Measurements from ENCODE around the gene MTX1. TPM values are rescaled to one million over a fixed set of nuclear protein-coding genes. Genes with fewer than 3 reads are reported as not detected.
"Not testable (repeated sequence)": the region's sequence is repeated elsewhere in the genome, so short reads cannot be mapped to it uniquely, and the experiment has no call there.

Gene MTX1
- total RNA-seq, 4 donors from 2014 or later: 33.2 to 45.2 (median 36.5) TPM

DNA sequence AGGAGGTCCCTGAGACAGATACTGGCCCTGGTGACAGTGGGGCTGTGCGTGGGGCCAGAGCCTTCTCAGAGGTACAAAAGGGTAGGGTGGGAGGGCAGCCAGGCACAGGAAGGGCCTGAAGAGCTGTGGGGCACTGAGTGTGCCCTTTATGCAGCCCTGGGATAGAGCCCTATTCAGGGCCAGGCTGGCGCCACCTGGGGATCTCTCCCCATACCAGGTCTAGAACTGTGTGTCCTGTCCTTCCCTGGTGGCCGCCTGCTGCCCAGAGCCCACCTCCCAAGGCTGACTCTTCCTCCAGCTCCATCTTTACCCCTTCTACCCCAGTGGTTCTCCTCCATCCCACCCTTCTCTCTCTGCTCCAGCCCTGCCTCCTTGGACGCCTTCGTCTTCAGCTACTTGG lies 25.0 kb downstream of the MTX1 start:
- DNase-seq, H3K27me3 ChIP-seq, H3K4me1 ChIP-seq, H3K9me3 ChIP-seq, H3K4me3 ChIP-seq, H3K27ac ChIP-seq: not testable (repeated sequence)
- peaks cover 0 to 26% (median 0%) of the 10 kb centered on the region in 3 donors for H3K36me3 ChIP-seq

- not testable (repeated sequence) for H3K27ac ChIP-seq, H3K4me1 ChIP-seq
- peaks cover 0 to 37% (median 0%) of the 10 kb centered on the region in 3 donors for H3K36me3 ChIP-seq
Measured at GRCh38 chr1:155235375-155235774, 26.9 kb downstream of the MTX1 start.

DNA sequence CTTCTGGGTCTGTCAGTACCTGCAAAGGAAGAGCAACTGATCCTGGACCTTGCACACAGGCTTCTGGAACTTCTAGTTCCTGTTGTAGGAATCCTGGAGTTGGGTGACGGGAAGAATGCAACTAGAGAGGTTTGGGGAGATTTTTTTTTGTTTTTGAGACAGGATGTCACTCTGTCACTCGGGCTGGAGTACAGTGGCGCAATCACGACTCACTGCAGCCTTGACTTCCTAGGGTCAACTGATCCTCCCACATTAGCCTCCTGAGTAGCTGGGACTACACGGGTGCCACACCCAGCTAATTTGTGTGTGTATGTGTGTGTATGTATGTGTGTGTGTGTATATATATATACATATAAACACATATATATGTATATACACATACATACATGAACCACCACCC lies 28.0 kb downstream of the MTX1 start:
- Histone ChIP-seq H3K36me3 (peaks cover 0 to 37% (median 0%) of the 10 kb centered on the region in 3 donors), H3K4me1 (peaks cover 0 to 10% (median 2%) of the 10 kb centered on the region in 4 donors), H3K9me3 (no peaks in the 10 kb centered on the region), H3K27ac (no peak overlapping the region), H3K27me3 (no peaks in the 10 kb centered on the region), H3K4me3 (no peak overlapping the region)
- no peak for TF ChIP-seq POLR2A (IDR thresholded peaks at IDR 0.05)
- TF ChIP-seq CTCF (IDR thresholded peaks at IDR 0.05): no peak
- DNase-seq: no peak

More at GRCh38 chr1:155235375-155235774, 26.9 kb downstream of the MTX1 start:
- not testable (repeated sequence) for H3K9me3 ChIP-seq, H3K27me3 ChIP-seq, H3K4me3 ChIP-seq, DNase-seq

DNA sequence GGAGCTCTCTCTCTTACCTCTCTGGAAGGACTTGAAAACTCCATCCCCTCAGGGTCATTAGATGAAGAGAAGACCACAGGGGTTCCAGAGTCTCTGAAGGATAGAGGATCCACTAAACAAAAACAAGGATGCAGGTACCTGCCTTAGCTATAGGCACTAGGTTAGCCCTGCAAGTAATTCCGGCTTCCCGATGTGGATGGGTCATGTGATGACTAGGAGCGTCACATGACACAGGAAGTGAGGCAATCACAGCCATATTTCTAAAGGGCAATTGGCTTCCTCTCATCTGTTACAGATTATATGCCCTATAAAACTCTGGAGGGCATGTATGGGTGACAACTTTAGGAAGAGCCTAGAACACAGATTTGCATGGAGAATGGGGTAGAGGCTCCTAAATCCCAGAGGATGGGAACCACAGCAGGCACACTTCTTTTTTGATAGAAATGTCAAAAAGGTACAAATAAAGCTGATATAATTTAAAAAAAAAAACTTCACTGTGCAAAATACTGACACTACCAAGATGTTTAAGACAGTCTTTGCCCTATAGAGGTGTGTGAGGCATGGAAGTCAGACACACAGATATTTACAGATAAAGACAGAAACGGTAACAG lies 32.7 kb downstream of the MTX1 start:
- no peaks in the 10 kb centered on the region for H3K9me3 ChIP-seq
- H3K4me1 ChIP-seq: peaks cover 0 to 27% (median 6%) of the 10 kb centered on the region in 4 donors
- no peaks in the 10 kb centered on the region for H3K27me3 ChIP-seq
- H3K27ac ChIP-seq: peak overlapping the region in 2 of 4 donors; percentile 34 to 58
- TF ChIP-seq POLR2A (IDR thresholded peaks at IDR 0.05): no peak
- no peak for TF ChIP-seq CTCF (IDR thresholded peaks at IDR 0.05)
- peak in 2 of 3 donors; percentile 76 to 92 for DNase-seq
- H3K36me3 ChIP-seq: peaks cover 0 to 29% (median 0%) of the 10 kb centered on the region in 3 donors
- H3K4me3 ChIP-seq: peak overlapping the region; percentile 25 to 53 (median 44)

GRCh38 chr1:155241841-155242264 lies 33.4 kb downstream of the MTX1 start:
- Histone ChIP-seq H3K27ac (peak overlapping the region in 1 of 4 donors; percentile 34), H3K4me1 (peaks cover 0 to 27% (median 6%) of the 10 kb centered on the region in 4 donors), H3K4me3 (no peak overlapping the region), H3K9me3 (no peaks in the 10 kb centered on the region), H3K36me3 (peaks cover 0 to 23% (median 0%) of the 10 kb centered on the region in 3 donors), H3K27me3 (no peaks in the 10 kb centered on the region)
- no peak for DNase-seq
- TF ChIP-seq CTCF (IDR thresholded peaks at IDR 0.05): no peak
- TF ChIP-seq POLR2A (IDR thresholded peaks at IDR 0.05): no peak

GRCh38 chr1:155242805-155243358 lies 34.4 kb downstream of the MTX1 start:
- H3K4me3 ChIP-seq: peak overlapping the region in 1 of 4 donors; percentile 67
- H3K36me3 ChIP-seq: peaks cover 0 to 16% (median 0%) of the 10 kb centered on the region in 3 donors
- H3K27me3 ChIP-seq: no peaks in the 10 kb centered on the region
- DNase-seq: no peak
- TF ChIP-seq CTCF (IDR thresholded peaks at IDR 0.05): no peak
- no peak for TF ChIP-seq POLR2A (IDR thresholded peaks at IDR 0.05)
- peak overlapping the region in 3 of 4 donors; percentile 9 to 95 (median 90) for H3K27ac ChIP-seq
- H3K9me3 ChIP-seq: no peaks in the 10 kb centered on the region
- peaks cover 0 to 27% (median 6%) of the 10 kb centered on the region in 4 donors for H3K4me1 ChIP-seq

Data from Peyer's patch (tissue), 4 donors.